Measurements from ENCODE around the gene PIMREG.

Gene PIMREG

GRCh38 chr17:6449307-6449706 lies 5.1 kb downstream of the PIMREG start:
- no peaks in the 10 kb centered on the region for H3K9me2 ChIP-seq (replicated peaks; ENCODE audit: control insufficient read depth, low read length)
- no peaks in the 10 kb centered on the region for H3K9me3 ChIP-seq (ENCODE audit: control insufficient read depth, insufficient read depth, low read length)
- H3K36me3 ChIP-seq (ENCODE audit: control insufficient read depth, low read length), result no peaks in the 10 kb centered on the region
- H3K4me2 ChIP-seq (ENCODE audit: low read length), result no peak overlapping the region
- no peaks in the 10 kb centered on the region for H3F3A ChIP-seq (ENCODE audit: control insufficient read depth, insufficient read depth)
- H4K20me1 ChIP-seq (ENCODE audit: control insufficient read depth, insufficient read depth, low read depth, low read length), result no peaks in the 10 kb centered on the region
- no peaks in the 10 kb centered on the region for H3K4me1 ChIP-seq (ENCODE audit: control insufficient read depth, low read length)
- no peak overlapping the region for H3K27ac ChIP-seq (ENCODE audit: low read depth, low read length)
- H3K4me3 ChIP-seq (ENCODE audit: low read length), result no peak overlapping the region
- no peaks in the 10 kb centered on the region for H3K79me2 ChIP-seq (ENCODE audit: control insufficient read depth, low read length)
- TF ChIP-seq CTCF (IDR thresholded peaks at IDR 0.05; ENCODE audit: low read depth, low read length, poor library complexity, severe bottlenecking) (no peak), EZH2phosphoT487 (IDR thresholded peaks at IDR 0.05; ENCODE audit: borderline replicate concordance, low read length) (no peak)
- H3K27me3 ChIP-seq (ENCODE audit: control insufficient read depth, low read length), result 0 out of 2 replicates have a peak, but pooled peaks cover 5% of the 10 kb centered on the region

DNA sequence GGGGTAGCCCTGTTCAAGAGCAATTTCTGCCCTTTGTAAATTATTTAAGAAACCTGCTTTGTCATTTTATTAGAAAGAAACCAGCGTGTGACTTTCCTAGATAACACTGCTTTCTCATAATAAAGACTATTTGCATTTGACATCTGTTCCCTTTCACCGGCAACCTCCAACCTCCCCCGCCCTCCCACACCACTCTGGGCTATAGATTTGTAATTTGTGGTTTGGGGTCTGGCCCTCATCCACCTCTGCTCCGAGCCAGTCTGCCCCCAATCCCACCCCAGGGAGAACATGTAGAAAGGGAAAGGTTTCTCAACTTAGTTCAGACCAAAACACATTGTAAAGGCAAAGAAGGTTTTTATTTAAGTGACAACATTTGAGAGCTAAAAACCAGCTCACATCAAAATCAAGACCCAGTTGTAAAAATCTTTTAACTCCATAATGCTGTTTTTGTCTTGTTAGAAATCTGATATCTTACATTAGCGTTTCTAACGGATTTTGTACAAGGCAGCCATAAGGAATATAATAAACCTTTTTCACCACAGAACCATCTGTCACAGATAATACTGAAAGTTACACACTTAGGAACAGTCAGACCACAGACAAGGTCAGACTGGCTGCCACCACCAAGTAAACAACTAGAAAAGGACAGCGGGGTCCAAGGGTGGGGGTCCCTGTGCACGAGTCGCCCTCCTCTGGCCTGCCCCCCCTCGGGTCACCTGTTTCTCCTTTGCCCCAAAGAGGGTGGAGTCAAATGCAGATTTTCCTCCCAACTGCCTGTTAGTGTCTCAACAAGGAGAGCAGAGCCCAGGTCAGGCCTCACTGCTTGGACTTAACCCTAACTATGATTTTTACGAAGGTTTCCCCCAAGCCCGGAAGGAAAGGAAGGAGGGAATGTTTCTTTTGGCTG lies 6.9 kb downstream of the PIMREG start:
- H3K36me3 ChIP-seq (ENCODE audit: control insufficient read depth, low read length), result no peaks in the 10 kb centered on the region
- TF ChIP-seq EZH2phosphoT487 (IDR thresholded peaks at IDR 0.05; ENCODE audit: borderline replicate concordance, low read length), result no peak
- TF ChIP-seq CTCF (IDR thresholded peaks at IDR 0.05; ENCODE audit: low read depth, low read length, poor library complexity, severe bottlenecking), result no peak
- no peaks in the 10 kb centered on the region for H3F3A ChIP-seq (ENCODE audit: control insufficient read depth, insufficient read depth)
- no peaks in the 10 kb centered on the region for H3K9me2 ChIP-seq (replicated peaks; ENCODE audit: control insufficient read depth, low read length)
- H3K27ac ChIP-seq (ENCODE audit: low read depth, low read length), result no peak overlapping the region
- no peaks in the 10 kb centered on the region for H4K20me1 ChIP-seq (ENCODE audit: control insufficient read depth, insufficient read depth, low read depth, low read length)
- no peak overlapping the region for H3K4me3 ChIP-seq (ENCODE audit: low read length)
- H3K79me2 ChIP-seq (ENCODE audit: control insufficient read depth, low read length), result no peaks in the 10 kb centered on the region
- no peak overlapping the region for H3K4me2 ChIP-seq (ENCODE audit: low read length)
- H3K9me3 ChIP-seq (ENCODE audit: control insufficient read depth, insufficient read depth, low read length), result no peaks in the 10 kb centered on the region
- H3K4me1 ChIP-seq (ENCODE audit: control insufficient read depth, low read length), result no peaks in the 10 kb centered on the region
- 0 out of 2 replicates have a peak, but pooled peaks cover 5% of the 10 kb centered on the region for H3K27me3 ChIP-seq (ENCODE audit: control insufficient read depth, low read length)

- H3K4me2 ChIP-seq (ENCODE audit: low read length), result no peak overlapping the region
Measured at GRCh38 chr17:6452471-6453266, 8.4 kb downstream of the PIMREG start.

More at GRCh38 chr17:6452471-6453266, 8.4 kb downstream of the PIMREG start:
- no peak overlapping the region for H3K27ac ChIP-seq (ENCODE audit: low read depth, low read length)
- H3K4me3 ChIP-seq (ENCODE audit: low read length), result no peak overlapping the region
- H3K27me3 ChIP-seq (ENCODE audit: control insufficient read depth, low read length), result 0 out of 2 replicates have a peak, but pooled peaks cover 5% of the 10 kb centered on the region
- no peaks in the 10 kb centered on the region for H3K9me2 ChIP-seq (replicated peaks; ENCODE audit: control insufficient read depth, low read length)
- no peaks in the 10 kb centered on the region for H3K36me3 ChIP-seq (ENCODE audit: control insufficient read depth, low read length)
- H3F3A ChIP-seq (ENCODE audit: control insufficient read depth, insufficient read depth), result no peaks in the 10 kb centered on the region
- no peaks in the 10 kb centered on the region for H3K9me3 ChIP-seq (ENCODE audit: control insufficient read depth, insufficient read depth, low read length)
- TF ChIP-seq CTCF (IDR thresholded peaks at IDR 0.05; ENCODE audit: low read depth, low read length, poor library complexity, severe bottlenecking) (no peak), EZH2phosphoT487 (IDR thresholded peaks at IDR 0.05; ENCODE audit: borderline replicate concordance, low read length) (no peak)
- no peaks in the 10 kb centered on the region for H3K79me2 ChIP-seq (ENCODE audit: control insufficient read depth, low read length)
- no peaks in the 10 kb centered on the region for H4K20me1 ChIP-seq (ENCODE audit: control insufficient read depth, insufficient read depth, low read depth, low read length)
- H3K4me1 ChIP-seq (ENCODE audit: control insufficient read depth, low read length), result no peaks in the 10 kb centered on the region
